ENCODE measurements around the gene SMYD3.

GRCh38 chr1:246178717-246179311 is 328.3 kb downstream of the SMYD3 start:
- TF ChIP-seq, protein P1, sequence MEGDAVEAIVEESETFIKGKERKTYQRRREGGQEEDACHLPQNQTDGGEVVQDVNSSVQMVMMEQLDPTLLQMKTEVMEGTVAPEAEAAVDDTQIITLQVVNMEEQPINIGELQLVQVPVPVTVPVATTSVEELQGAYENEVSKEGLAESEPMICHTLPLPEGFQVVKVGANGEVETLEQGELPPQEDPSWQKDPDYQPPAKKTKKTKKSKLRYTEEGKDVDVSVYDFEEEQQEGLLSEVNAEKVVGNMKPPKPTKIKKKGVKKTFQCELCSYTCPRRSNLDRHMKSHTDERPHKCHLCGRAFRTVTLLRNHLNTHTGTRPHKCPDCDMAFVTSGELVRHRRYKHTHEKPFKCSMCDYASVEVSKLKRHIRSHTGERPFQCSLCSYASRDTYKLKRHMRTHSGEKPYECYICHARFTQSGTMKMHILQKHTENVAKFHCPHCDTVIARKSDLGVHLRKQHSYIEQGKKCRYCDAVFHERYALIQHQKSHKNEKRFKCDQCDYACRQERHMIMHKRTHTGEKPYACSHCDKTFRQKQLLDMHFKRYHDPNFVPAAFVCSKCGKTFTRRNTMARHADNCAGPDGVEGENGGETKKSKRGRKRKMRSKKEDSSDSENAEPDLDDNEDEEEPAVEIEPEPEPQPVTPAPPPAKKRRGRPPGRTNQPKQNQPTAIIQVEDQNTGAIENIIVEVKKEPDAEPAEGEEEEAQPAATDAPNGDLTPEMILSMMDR (IDR thresholded peaks at IDR 0.05; ENCODE audit: low read length) = no peak
- no peak for TF ChIP-seq EZH2 (optimal IDR thresholded peaks at IDR 0.05; ENCODE audit: low read depth, low read length)
